Left forelimb (tissue), 1 donor: Measurements from ENCODE around the gene PPP1R15B.

Source experiments
- DNase-seq: peaks from one replicate; pipeline ENCODE4 v3.0.0-alpha.2; 2018; ENCODE audit warnings: low spot score

Gene PPP1R15B

GRCh38 chr1:204411451-204412204 lies at the start of gene PPP1R15B:
PPP1R15B (minus strand) TSS chr1:204411817; CDS start chr1:204411411, 406 bp downstream.
- DNase-seq: peak; percentile 100

DNA sequence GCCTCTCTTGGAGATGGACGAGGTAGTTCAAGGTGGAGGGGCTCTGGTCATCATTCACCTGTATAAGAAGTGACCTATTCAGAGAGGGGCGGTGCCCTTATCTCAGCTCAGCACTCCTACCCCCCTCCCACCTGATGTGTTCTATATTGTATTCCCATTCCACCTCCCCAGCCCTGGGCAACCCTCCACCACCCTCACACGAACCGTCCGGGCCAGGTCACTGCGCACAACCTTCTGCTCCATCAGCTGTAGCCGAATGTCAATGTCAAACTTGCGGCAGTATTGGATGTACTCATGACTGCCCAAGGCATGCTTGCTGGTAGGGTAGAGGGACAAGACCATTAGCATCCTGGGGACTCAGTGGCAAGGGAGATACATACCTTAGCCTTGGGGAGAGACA lies 48.7 kb upstream of the PPP1R15B start:
- DNase-seq: no peak

DNA sequence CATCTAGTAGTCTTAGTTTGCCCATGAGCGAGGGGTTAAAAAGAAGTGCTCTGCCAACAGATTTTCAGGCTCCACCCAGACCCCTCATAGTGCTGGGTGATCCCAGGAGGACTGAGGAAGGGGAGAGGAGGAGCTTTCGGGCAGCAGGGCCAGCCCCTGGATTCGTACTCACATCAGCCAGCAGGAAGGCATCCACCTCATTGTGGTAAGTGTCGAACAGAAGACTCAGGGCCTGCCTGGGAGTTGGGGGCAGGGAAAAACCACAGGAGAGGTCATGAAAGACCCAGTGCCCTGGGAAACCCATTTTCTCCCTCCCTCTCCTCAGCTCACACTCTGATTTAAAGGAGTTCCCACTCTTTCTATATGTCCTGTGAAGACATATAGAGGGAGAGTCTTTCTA lies 48.1 kb upstream of the PPP1R15B start:
- DNase-seq: no peak

- DNase-seq: no peak
Measured at GRCh38 chr1:204457666-204458065, 46.0 kb upstream of the PPP1R15B start.

DNA sequence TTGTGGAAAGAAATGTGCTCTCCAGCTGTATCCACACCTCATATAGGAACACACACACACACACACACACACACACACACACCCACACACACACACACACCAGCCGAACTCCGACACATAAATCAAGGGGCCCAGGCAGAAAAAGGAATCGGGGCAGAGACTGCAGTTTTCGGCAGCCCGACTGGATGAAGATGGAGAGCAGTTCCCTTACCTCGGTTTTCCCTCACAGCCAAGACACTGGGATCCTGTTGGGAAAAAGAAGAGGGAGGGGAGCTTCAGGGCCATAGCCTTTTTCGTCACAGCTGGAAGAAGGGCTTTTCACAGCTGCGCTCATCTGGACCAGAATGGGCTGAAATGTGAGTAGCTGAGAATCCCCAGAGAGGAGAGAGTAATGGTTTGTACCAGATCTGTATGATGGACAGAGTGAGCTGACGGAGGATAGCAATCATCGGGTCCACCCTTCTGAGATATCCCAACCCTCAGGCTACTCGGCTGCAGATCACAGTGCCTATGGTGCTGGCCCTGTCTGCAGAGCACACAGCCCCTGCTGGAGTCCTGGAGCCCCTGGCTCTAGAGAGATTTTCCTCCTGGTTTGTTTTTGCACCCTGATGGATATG lies 45.3 kb upstream of the PPP1R15B start:
- peak; percentile 87 for DNase-seq

GRCh38 chr1:204455831-204456145 lies 44.2 kb upstream of the PPP1R15B start:
- DNase-seq: no peak

DNA sequence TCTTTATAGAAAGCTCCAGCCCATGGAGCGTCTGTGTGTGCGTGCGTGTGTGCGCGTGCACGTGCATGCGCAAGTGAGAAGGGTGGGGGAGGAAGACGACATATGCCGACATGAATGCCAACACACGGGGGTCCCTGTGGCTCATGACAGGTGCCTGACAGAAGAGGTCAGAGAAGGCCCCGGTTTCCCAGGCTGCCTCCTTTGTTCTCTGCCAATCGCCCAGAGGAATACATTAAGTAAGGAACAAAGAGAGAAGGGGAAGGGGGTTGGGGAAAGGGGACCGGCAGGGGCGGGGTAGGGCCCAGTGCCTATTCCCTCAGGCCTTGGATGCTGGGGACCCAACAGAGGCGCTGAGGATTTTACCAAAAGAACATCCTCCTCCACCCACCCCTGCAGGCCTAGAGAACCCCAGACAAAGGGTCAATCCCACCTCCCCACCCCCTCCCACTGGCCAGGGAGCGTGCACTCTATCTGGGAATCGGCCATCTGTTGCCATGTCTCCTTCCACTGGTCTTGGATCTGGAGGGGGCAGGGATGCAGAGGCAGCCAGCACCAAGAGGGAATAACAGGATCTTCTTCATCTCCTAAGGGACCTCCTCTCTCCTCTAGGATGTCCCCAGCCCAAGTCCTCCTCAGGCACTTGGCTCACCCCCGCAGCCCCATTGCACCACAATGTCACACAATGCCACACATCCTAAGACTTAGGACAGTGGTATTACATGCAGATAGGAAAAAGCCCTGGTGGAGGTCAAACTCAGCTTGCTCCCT lies 43.6 kb upstream of the PPP1R15B start:
- DNase-seq: no peak

- DNase-seq: no peak
Measured at GRCh38 chr1:204454476-204454875, 42.9 kb upstream of the PPP1R15B start.

GRCh38 chr1:204453141-204453772 lies 41.6 kb upstream of the PPP1R15B start:
- no peak for DNase-seq

- DNase-seq: no peak
Measured at GRCh38 chr1:204451352-204452124, 39.9 kb upstream of the PPP1R15B start.

- DNase-seq: no peak
Measured at GRCh38 chr1:204450461-204451257, 39.0 kb upstream of the PPP1R15B start.

DNA sequence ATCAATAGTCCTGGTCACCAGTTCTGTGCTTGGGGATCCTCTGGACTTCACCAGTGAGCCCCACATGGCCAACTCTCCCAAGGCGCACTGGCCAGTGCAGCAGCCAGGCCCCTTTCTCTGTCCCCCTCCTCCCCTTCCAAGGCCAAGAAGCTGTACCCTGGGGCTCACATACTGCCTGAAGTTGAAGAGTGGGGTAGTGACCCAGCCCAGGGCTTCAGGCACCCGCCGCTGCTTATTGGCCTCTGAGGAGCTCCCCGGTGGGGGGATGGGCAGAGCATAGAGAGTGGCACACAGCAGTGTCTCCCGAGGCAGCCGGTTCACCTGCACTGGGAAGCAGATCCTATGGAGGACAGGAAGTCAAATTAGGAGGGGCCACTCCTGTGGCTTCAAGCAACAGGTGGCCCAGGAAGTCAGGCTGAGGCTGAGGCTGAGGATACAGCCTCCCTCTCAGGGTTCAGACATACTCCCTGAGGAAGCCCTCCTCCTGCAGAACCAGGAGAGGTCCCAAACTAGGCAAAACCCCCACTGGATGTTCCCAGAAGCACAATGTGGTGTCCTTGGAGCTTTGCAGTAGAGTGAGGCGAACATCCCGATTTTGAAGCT lies 38.2 kb upstream of the PPP1R15B start:
- DNase-seq: no peak

- DNase-seq: no peak
Measured at GRCh38 chr1:204448991-204449677, 37.5 kb upstream of the PPP1R15B start.

DNA sequence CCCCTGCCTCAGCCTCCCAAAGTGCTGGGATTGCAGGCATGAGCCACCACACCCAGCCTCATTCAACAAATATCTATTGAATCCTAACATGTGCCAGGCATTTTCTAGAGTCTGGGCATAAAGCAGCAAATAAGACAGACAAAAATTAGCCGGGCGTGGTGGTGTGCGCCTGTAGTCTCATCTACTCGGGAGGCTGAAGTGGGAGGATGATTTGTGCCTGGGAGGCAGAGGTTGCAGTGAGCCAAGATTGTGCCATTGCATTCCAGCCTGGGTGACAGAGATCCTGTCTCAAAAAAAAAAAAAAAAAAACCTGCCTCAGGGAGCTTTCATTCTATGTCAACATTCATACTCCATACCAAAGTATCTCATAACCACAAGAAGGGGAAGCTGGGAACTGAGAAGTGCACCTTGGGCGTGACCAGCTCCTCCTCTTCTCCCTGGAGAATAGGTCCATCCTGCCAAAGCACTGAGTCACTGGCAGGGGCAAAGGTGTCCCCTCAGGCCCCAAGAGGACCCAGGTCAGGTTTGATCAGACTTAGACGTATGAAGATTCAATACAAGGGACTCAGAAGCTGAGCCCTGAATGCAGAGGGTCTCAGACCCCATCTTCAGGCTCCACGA lies 36.8 kb upstream of the PPP1R15B start:
- no peak for DNase-seq

GRCh38 chr1:204447736-204448135 lies 36.1 kb upstream of the PPP1R15B start:
- DNase-seq: no peak

- no peak for DNase-seq
Measured at GRCh38 chr1:204447190-204447589, 35.6 kb upstream of the PPP1R15B start.

- no peak for DNase-seq
Measured at GRCh38 chr1:204446413-204447111, 34.9 kb upstream of the PPP1R15B start.

GRCh38 chr1:204445860-204446412 lies 34.3 kb upstream of the PPP1R15B start:
- DNase-seq: no peak
